Sigmoid colon (tissue), 4 donors: ENCODE data around the gene MIOX.

ENCODE experiments used
- POLR2AphosphoS5 ChIP-seq, 4 donors: sonication (generic); formaldehyde crosslinking; IDR thresholded peaks; one replicate each; pipeline ENCODE4 v1.6.1; 2017; ENCODE audit warnings: antibody characterized with exemption in 4 of 4
- TF ChIP-seq, protein P1 (sequence below), 4 experiments: fragments of 450-650 bp in 3 of 4; fragments of 200-600 bp in 1 of 4; IDR thresholded peaks; one replicate each; pipeline ENCODE4 v1.5.1; 2016 to 2019; ENCODE audit warnings: antibody characterized with exemption in 4 of 4, mild to moderate bottlenecking in 3 of 4, moderate library complexity in 2 of 4

DNA sequence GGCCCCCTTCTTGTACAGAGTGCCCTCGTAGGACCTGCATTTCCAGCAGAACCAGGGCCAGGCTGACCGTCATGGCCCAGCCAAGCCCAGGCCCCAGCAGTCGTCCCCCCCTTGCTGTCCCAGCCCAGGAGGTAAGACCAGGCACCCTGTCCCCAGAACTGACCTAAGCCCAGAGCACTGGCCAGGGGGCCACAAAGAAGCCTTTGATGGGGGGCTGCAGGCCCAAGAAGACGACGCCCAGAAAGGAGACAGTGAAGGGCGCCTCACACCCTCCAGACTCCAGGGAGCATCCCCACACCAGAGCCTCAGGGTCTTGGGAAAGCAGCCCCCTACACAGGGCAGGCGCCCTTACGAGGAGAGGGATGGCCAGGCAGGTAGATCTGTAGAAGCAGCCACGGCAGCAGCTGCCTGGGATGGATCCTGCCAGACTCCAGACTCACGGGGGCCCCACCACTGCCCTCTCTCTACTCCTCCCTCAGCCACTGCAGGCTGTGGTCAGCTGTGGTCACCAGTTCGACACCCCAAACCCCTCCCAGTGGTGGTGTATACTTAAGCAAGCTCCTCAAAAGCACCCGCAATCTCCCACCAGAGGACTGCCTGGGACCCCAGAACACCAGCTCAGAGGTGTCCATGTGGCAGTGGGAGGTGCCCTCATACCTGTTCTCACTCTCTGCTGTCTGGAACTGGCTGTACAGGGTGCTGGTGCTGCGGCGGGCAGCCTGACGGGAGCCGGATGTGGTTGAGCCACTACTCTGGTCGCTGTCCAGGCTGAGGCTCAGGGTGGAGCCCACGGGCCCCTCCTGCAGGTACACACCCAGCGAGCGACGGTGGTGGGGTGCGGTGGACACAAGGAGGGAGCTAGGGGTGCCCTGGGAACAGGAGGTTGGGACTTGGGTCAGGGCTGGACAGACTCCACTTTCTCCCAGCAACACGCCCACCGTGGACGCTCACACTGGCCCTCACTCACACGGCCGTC, 38.8 kb upstream of the MIOX start:
- TF ChIP-seq, protein P1, sequence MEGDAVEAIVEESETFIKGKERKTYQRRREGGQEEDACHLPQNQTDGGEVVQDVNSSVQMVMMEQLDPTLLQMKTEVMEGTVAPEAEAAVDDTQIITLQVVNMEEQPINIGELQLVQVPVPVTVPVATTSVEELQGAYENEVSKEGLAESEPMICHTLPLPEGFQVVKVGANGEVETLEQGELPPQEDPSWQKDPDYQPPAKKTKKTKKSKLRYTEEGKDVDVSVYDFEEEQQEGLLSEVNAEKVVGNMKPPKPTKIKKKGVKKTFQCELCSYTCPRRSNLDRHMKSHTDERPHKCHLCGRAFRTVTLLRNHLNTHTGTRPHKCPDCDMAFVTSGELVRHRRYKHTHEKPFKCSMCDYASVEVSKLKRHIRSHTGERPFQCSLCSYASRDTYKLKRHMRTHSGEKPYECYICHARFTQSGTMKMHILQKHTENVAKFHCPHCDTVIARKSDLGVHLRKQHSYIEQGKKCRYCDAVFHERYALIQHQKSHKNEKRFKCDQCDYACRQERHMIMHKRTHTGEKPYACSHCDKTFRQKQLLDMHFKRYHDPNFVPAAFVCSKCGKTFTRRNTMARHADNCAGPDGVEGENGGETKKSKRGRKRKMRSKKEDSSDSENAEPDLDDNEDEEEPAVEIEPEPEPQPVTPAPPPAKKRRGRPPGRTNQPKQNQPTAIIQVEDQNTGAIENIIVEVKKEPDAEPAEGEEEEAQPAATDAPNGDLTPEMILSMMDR (IDR thresholded peaks at IDR 0.05) = no peak
- TF ChIP-seq POLR2AphosphoS5 (IDR thresholded peaks at IDR 0.05) = no peak
